CD4-positive, CD25-positive, alpha-beta regulatory T cell (primary cell): ENCODE results near the gene CANT1. TPM values are rescaled to one million over a fixed set of nuclear protein-coding genes. Genes with fewer than 3 reads are reported as not detected.

Experiments used
- ATAC-seq, 2 donors: fragments of 150-1000 bp; cut with Tn5 transposase; one replicate each; pipeline ENCODE4 v1.10.0; 2021; ENCODE audit warnings: low read depth in 2 of 2, moderate number of reproducible peaks in 2 of 2, moderate library complexity in 1 of 2
- DNase-seq, 3 donors: peaks; one replicate each; pipeline versions ENCODE4 v3.0.0 to v3.0.0-alpha.2; 2012 to 2022; ENCODE audit warnings: mixed read lengths in 1 of 3
- H3K27ac ChIP-seq: one replicate; pipeline ENCODE4 v1.7.0; 2013; ENCODE audit warnings: mild to moderate bottlenecking, low read length; ENCODE audit not compliant: insufficient read depth, poor library complexity, severe bottlenecking
- H3K27me3 ChIP-seq: one replicate; pipeline ENCODE4 v1.7.0; 2013; ENCODE audit warnings: low read length; ENCODE audit not compliant: control insufficient read depth, insufficient read depth
- H3K36me3 ChIP-seq: one replicate; pipeline ENCODE4 v1.7.0; 2013; ENCODE audit warnings: mild to moderate bottlenecking, low read length, moderate library complexity; ENCODE audit not compliant: control insufficient read depth, insufficient read depth
- H3K4me1 ChIP-seq: 2 replicates; pipeline ENCODE4 v1.7.0; 2013; ENCODE audit warnings: mild to moderate bottlenecking, low read length; ENCODE audit not compliant: insufficient read depth, control insufficient read depth, poor library complexity, severe bottlenecking
- H3K4me3 ChIP-seq: one replicate; pipeline ENCODE4 v1.7.0; 2013; ENCODE audit warnings: low read depth, mild to moderate bottlenecking, low read length, moderate library complexity
- H3K9me3 ChIP-seq, 2 experiments: 1 replicate in 1 of 2; 2 replicates in 1 of 2; pipeline ENCODE4 v1.7.0; 2013; ENCODE audit warnings: low read length in 2 of 2, mild to moderate bottlenecking in 1 of 2, moderate library complexity in 1 of 2; ENCODE audit not compliant: control insufficient read depth in 2 of 2
- H3K27ac Mint-ChIP-seq, 3 donors: one replicate each; pipeline ENCODE4 v1.8.0; 2020 to 2022; ENCODE audit warnings: mild to moderate bottlenecking in 3 of 3, mixed read lengths in 3 of 3, moderate library complexity in 2 of 3
- H3K27me3 Mint-ChIP-seq: one replicate; pipeline ENCODE4 v1.8.0; 2022; ENCODE audit warnings: mild to moderate bottlenecking, mixed read lengths
- H3K36me3 Mint-ChIP-seq: one replicate; pipeline ENCODE4 v1.8.0; 2020; ENCODE audit warnings: mixed read lengths
- H3K4me1 Mint-ChIP-seq, 4 donors: one replicate each; pipeline ENCODE4 v1.8.0; 2020 to 2022; ENCODE audit warnings: mixed read lengths in 4 of 4, mild to moderate bottlenecking in 1 of 4
- H3K4me3 Mint-ChIP-seq, 4 donors: one replicate each; pipeline ENCODE4 v1.8.0; 2020 to 2022; ENCODE audit warnings: mild to moderate bottlenecking in 4 of 4, mixed read lengths in 4 of 4, moderate library complexity in 3 of 4
- H3K9me3 Mint-ChIP-seq, 7 donors: one replicate each; pipeline ENCODE4 v1.8.0; 2020 to 2022; ENCODE audit warnings: mixed read lengths in 7 of 7, mild to moderate bottlenecking in 3 of 7, moderate library complexity in 2 of 7
- polyA plus RNA-seq, 4 donors: library from polyadenylated mRNA; unstranded; fragments of 300-500 nt; fragmentation: Illumina TruSeq; gene quantifications; one replicate each; pipeline ENCODE4 v1.2.3, GENCODE V29; 2021
- total RNA-seq: library from RNA; stranded (reverse); gene quantifications from one replicate; pipeline ENCODE4 v1.2.3, GENCODE V29; 2022

The CANT1 gene
- total and polyA plus RNA-seq, 5 donors from 2014 or later, result 8.5 to 49.6 (median 9.9) TPM

GRCh38 chr17:78953356-78954350, 55.9 kb downstream of the CANT1 start:
- no peaks in the 10 kb centered on the region for H3K36me3 ChIP-seq
- DNase-seq (no peak), ATAC-seq (no peak)
- no peak overlapping the region for H3K4me3 ChIP-seq
- H3K27me3 ChIP-seq, result no peaks in the 10 kb centered on the region
- H3K27ac ChIP-seq, result no peak overlapping the region
- Mint-ChIP-seq H3K36me3 (peaks cover 4% of the 10 kb centered on the region), H3K9me3 (peaks cover 0 to 20% (median 0%) of the 10 kb centered on the region in 7 donors), H3K4me1 (no peaks in the 10 kb centered on the region), H3K27me3 (peaks cover 9% of the 10 kb centered on the region), H3K27ac (no peak overlapping the region), H3K4me3 (no peak overlapping the region)
- no peaks in the 10 kb centered on the region for H3K4me1 ChIP-seq
- peaks cover 4 to 15% of the 10 kb centered on the region in 2 experiments for H3K9me3 ChIP-seq

DNA sequence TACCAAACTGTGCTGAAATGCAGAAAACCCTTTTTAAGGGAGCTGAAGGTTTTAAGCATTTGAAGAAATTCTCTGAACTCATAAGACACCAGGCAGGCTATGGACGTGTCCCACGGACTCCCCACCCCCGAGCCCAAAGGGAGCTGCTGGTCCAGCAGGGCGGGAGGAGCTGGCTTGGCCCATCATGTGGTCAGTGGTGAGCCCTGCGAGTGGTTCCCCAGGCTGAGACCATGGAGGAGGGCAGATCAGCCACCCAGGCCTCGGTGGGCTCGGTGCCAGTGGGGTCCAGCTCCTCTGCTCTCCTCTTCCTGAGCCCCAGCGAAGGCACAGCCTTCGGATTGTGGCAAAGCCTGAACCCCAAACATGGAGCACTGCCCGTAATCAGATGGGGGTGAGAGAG, 56.9 kb downstream of the CANT1 start:
- Mint-ChIP-seq H3K27me3 (peaks cover 9% of the 10 kb centered on the region), H3K36me3 (peaks cover 4% of the 10 kb centered on the region), H3K27ac (no peak overlapping the region), H3K4me1 (no peaks in the 10 kb centered on the region), H3K4me3 (no peak overlapping the region), H3K9me3 (peaks cover 0 to 20% (median 0%) of the 10 kb centered on the region in 7 donors)
- H3K27me3 ChIP-seq, result no peaks in the 10 kb centered on the region
- no peaks in the 10 kb centered on the region for H3K4me1 ChIP-seq
- no peak overlapping the region for H3K4me3 ChIP-seq
- no peak overlapping the region for H3K27ac ChIP-seq
- ATAC-seq, result no peak
- DNase-seq, result no peak
- H3K9me3 ChIP-seq, result peaks cover 4 to 15% of the 10 kb centered on the region in 2 experiments
- no peaks in the 10 kb centered on the region for H3K36me3 ChIP-seq

DNA sequence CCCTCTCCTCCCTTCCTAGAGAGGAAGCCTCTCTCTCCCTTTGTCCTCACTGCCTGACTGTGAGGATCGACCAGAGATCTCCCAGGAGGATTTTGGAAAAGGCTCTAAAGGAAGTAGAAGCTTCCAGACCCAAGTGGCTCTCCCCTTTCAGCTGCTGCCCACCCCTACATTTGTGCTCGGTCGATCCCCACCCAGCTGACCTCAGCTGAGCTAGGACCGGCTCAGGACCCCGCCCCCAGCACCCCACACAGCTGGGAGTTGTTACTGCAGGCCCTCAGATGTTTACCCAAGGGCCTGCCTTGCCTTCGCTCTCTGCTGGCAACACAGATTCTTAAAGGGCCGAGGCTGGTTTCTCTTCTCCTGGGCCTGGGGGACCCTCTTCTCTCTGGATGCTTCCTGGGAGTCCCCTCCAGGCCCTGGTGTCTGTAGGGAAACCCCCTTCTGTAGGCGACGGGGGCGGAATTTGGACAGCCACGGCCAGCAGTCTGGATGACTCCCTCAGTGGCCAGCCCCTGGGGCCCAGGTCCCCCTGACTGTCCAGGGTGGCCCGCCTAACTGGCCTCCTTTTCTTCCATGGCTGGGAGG, 57.5 kb downstream of the CANT1 start:
- Mint-ChIP-seq H3K4me3 (no peak overlapping the region), H3K27me3 (peaks cover 9% of the 10 kb centered on the region), H3K36me3 (peaks cover 4% of the 10 kb centered on the region), H3K27ac (no peak overlapping the region), H3K9me3 (peaks cover 0 to 20% (median 0%) of the 10 kb centered on the region in 7 donors), H3K4me1 (no peaks in the 10 kb centered on the region)
- H3K27ac ChIP-seq, result no peak overlapping the region
- no peak for DNase-seq
- no peak for ATAC-seq
- H3K9me3 ChIP-seq, result peaks cover 4 to 15% of the 10 kb centered on the region in 2 experiments
- H3K4me3 ChIP-seq, result no peak overlapping the region
- H3K36me3 ChIP-seq, result no peaks in the 10 kb centered on the region
- H3K27me3 ChIP-seq, result no peaks in the 10 kb centered on the region
- no peaks in the 10 kb centered on the region for H3K4me1 ChIP-seq

- Histone ChIP-seq H3K4me3 (no peak overlapping the region), H3K9me3 (peaks cover 4 to 15% of the 10 kb centered on the region in 2 experiments), H3K27ac (no peak overlapping the region), H3K27me3 (no peaks in the 10 kb centered on the region), H3K4me1 (no peaks in the 10 kb centered on the region), H3K36me3 (no peaks in the 10 kb centered on the region)
- no peak for ATAC-seq
- no peak for DNase-seq
- no peak overlapping the region for H3K27ac Mint-ChIP-seq
- peaks cover 0 to 2% (median 0%) of the 10 kb centered on the region in 4 donors for H3K4me1 Mint-ChIP-seq
- H3K36me3 Mint-ChIP-seq, result peaks cover 4% of the 10 kb centered on the region
- peaks cover 14% of the 10 kb centered on the region for H3K27me3 Mint-ChIP-seq
- H3K9me3 Mint-ChIP-seq, result peaks cover 0 to 20% (median 0%) of the 10 kb centered on the region in 7 donors
- H3K4me3 Mint-ChIP-seq, result no peak overlapping the region
Measured at GRCh38 chr17:78950870-78951269, 58.7 kb downstream of the CANT1 start.

DNA sequence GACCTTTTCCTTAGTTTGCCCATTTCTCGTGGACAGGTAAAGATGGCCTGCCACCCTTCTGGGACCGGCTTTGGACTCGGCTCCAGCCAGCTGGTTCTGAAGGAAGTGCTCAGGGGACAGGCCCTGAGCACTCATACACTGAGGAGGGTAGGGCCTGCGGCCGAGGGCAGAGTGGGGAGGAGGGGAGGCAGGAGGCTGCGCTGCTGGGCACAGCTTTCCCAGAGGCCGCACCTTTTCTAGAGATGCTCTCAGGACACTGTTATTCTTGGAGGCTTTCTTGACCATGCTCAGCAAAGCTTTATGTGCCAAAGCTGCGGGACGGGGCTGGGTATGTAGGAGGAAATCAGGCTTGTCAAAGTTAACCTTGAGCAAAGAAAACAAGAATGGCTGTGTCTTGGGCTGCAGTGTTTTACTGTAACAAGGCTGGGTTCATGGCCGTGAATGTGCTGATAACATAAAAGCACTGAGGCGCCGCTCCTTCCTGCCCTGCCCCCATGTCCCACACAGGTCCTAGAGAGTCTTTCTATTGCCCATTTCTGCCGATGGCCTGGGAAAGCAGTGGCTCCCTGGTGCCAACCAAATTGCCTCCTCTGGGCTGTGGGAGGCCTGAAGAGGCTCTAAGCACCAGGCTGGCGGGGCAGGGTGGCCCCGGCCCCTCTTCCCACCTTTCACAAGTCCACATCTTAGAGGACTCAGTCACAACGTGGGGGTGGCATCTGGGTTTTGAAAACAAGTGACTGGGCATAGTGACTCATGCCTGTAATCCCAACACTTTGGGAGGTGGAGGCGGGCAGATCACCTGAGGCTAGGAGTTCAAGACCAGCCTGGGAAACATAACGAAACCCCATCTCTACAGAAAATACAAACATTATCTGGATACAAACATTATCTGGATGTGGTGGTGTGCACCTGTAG, 62.1 kb downstream of the CANT1 start:
- Mint-ChIP-seq H3K9me3 (peaks cover 0 to 19% (median 0%) of the 10 kb centered on the region in 7 donors), H3K27ac (peak overlapping the region in 1 of 3 donors; percentile 52), H3K27me3 (peaks cover 13% of the 10 kb centered on the region), H3K4me3 (no peak overlapping the region), H3K36me3 (peaks cover 4% of the 10 kb centered on the region), H3K4me1 (peaks cover 0 to 4% (median 0%) of the 10 kb centered on the region in 4 donors)
- no peak for ATAC-seq
- no peak overlapping the region for H3K27ac ChIP-seq
- DNase-seq, result no peak
- no peaks in the 10 kb centered on the region for H3K27me3 ChIP-seq
- no peak overlapping the region for H3K4me3 ChIP-seq
- H3K9me3 ChIP-seq, result peaks cover 4 to 15% of the 10 kb centered on the region in 2 experiments
- no peaks in the 10 kb centered on the region for H3K36me3 ChIP-seq
- H3K4me1 ChIP-seq, result no peaks in the 10 kb centered on the region

- peaks cover 5% of the 10 kb centered on the region for H3K27me3 Mint-ChIP-seq
- Histone ChIP-seq H3K4me1 (no peaks in the 10 kb centered on the region), H3K27ac (no peak overlapping the region), H3K9me3 (peaks cover 4 to 15% of the 10 kb centered on the region in 2 experiments), H3K4me3 (no peak overlapping the region), H3K27me3 (no peaks in the 10 kb centered on the region), H3K36me3 (no peaks in the 10 kb centered on the region)
- H3K36me3 Mint-ChIP-seq, result peaks cover 4% of the 10 kb centered on the region
- no peak for ATAC-seq
- no peak for DNase-seq
- H3K27ac Mint-ChIP-seq, result no peak overlapping the region
- no peak overlapping the region for H3K4me3 Mint-ChIP-seq
- H3K9me3 Mint-ChIP-seq, result peaks cover 0 to 18% (median 0%) of the 10 kb centered on the region in 7 donors
- H3K4me1 Mint-ChIP-seq, result peaks cover 0 to 4% (median 0%) of the 10 kb centered on the region in 4 donors
Measured at GRCh38 chr17:78946631-78947030, 62.9 kb downstream of the CANT1 start.

- Histone ChIP-seq H3K36me3 (no peaks in the 10 kb centered on the region), H3K27me3 (no peaks in the 10 kb centered on the region), H3K4me1 (no peaks in the 10 kb centered on the region), H3K27ac (no peak overlapping the region), H3K9me3 (peaks cover 4 to 10% of the 10 kb centered on the region in 2 experiments), H3K4me3 (no peak overlapping the region)
- H3K36me3 Mint-ChIP-seq, result no peaks in the 10 kb centered on the region
- H3K27ac Mint-ChIP-seq, result no peak overlapping the region
- H3K4me3 Mint-ChIP-seq, result no peak overlapping the region
- ATAC-seq (no peak), DNase-seq (no peak)
- peaks cover 0 to 4% (median 0%) of the 10 kb centered on the region in 4 donors for H3K4me1 Mint-ChIP-seq
- H3K27me3 Mint-ChIP-seq, result peaks cover 5% of the 10 kb centered on the region
- H3K9me3 Mint-ChIP-seq, result peaks cover 0 to 14% (median 0%) of the 10 kb centered on the region in 7 donors
Measured at GRCh38 chr17:78946131-78946530, 63.4 kb downstream of the CANT1 start.
